HG03066 (cell line): ENCODE measurements around the gene DPPA5.
"Not testable (repeated sequence)": the region's sequence is repeated elsewhere in the genome, so short reads cannot be mapped to it uniquely, and the experiment has no call there.

Experiments
- ATAC-seq: cut with Tn5 transposase; IDR thresholded peaks from one replicate; pipeline ENCODE4 v1.9.1; 2021; ENCODE audit warnings: low read depth; ENCODE audit not compliant: unreplicated experiment

The DPPA5 gene

GRCh38 chr6:73308712-73309534 is 45.2 kb downstream of the DPPA5 start:
- no peak for ATAC-seq

- not testable (repeated sequence) for ATAC-seq
Measured at GRCh38 chr6:73303773-73304172, 50.3 kb downstream of the DPPA5 start.
